SK-N-MC (cell line): Measurements from ENCODE around the gene DIP2C.

Source experiments
- DNase-seq: peaks from one replicate; pipeline ENCODE4 v3.0.0-alpha.2; 2011; ENCODE audit warnings: low read depth, low spot score
- H3K27ac ChIP-seq: fragments of 200-600 bp; sonication (generic); 2 replicates; pipeline ENCODE4 v1.5.1; 2016; ENCODE audit warnings: mixed run types
- H3K36me3 ChIP-seq: fragments of 200-600 bp; sonication (generic); 2 replicates; pipeline ENCODE4 v1.6.1; 2017; ENCODE audit warnings: antibody characterized with exemption, low read length, mixed read lengths; ENCODE audit not compliant: insufficient read depth
- H3K4me3 ChIP-seq: fragments of 200-600 bp; sonication (generic); 2 replicates; pipeline ENCODE4 v1.5.1; 2016
- H3K9ac ChIP-seq: fragments of 200-600 bp; sonication (generic); 2 replicates; pipeline ENCODE4 v1.8.0; 2017; ENCODE audit warnings: mixed run types, mixed read lengths; ENCODE audit not compliant: insufficient read length
- H3K9me3 ChIP-seq: fragments of 200-600 bp; sonication (generic); 2 replicates; pipeline ENCODE4 v1.6.1; 2017; ENCODE audit warnings: low read depth, mild to moderate bottlenecking, antibody characterized with exemption, low read length, moderate library complexity, mixed read lengths
- EZH2 ChIP-seq: fragments of 200-600 bp; sonication (generic); IDR thresholded peaks from one replicate; pipeline ENCODE4 v1.6.1; 2017; ENCODE audit warnings: antibody characterized with exemption
- FOXP2 ChIP-seq: optimal IDR thresholded peaks from 2 replicates; pipeline ENCODE3; 2011; ENCODE audit warnings: mild to moderate bottlenecking, moderate library complexity; ENCODE audit not compliant: insufficient read depth; ENCODE audit errors: extremely low read length, control extremely low read depth
- POLR2AphosphoS5 ChIP-seq: IDR thresholded peaks from 2 replicates; pipeline ENCODE4 v1.6.1; 2012; ENCODE audit warnings: mild to moderate bottlenecking, low read depth, low read length, borderline replicate concordance

The DIP2C gene

GRCh38 chr10:725302-725701 lies 35.8 kb upstream of the DIP2C start:
- H3K9ac ChIP-seq: no peak overlapping the region
- no peak overlapping the region for H3K27ac ChIP-seq
- no peaks in the 10 kb centered on the region for H3K36me3 ChIP-seq
- H3K9me3 ChIP-seq: no peaks in the 10 kb centered on the region
- TF ChIP-seq POLR2AphosphoS5 (no peak), EZH2 (no peak), FOXP2 (no peak)
- H3K4me3 ChIP-seq: no peak overlapping the region
- DNase-seq: no peak

- TF ChIP-seq EZH2 (no peak), FOXP2 (no peak), POLR2AphosphoS5 (no peak)
- H3K9me3 ChIP-seq: no peaks in the 10 kb centered on the region
- H3K36me3 ChIP-seq: no peaks in the 10 kb centered on the region
- no peak overlapping the region for H3K9ac ChIP-seq
- H3K27ac ChIP-seq: no peak overlapping the region
- H3K4me3 ChIP-seq: no peak overlapping the region
- DNase-seq: no peak
Measured at GRCh38 chr10:723973-724372, 34.5 kb upstream of the DIP2C start.

- H3K9ac ChIP-seq: no peak overlapping the region
- H3K9me3 ChIP-seq: no peaks in the 10 kb centered on the region
- TF ChIP-seq EZH2 (no peak), FOXP2 (no peak), POLR2AphosphoS5 (no peak)
- H3K27ac ChIP-seq: no peak overlapping the region
- H3K4me3 ChIP-seq: no peak overlapping the region
- no peaks in the 10 kb centered on the region for H3K36me3 ChIP-seq
- DNase-seq: no peak
Measured at GRCh38 chr10:722281-723060, 33.0 kb upstream of the DIP2C start.

- no peak for DNase-seq
- Histone ChIP-seq H3K36me3 (no peaks in the 10 kb centered on the region), H3K9me3 (no peaks in the 10 kb centered on the region), H3K27ac (no peak overlapping the region), H3K4me3 (no peak overlapping the region), H3K9ac (no peak overlapping the region)
- TF ChIP-seq FOXP2: no peak
- TF ChIP-seq POLR2AphosphoS5: no peak
- TF ChIP-seq EZH2: no peak
Measured at GRCh38 chr10:718143-718700, 28.8 kb upstream of the DIP2C start.

- no peak for TF ChIP-seq POLR2AphosphoS5
- TF ChIP-seq FOXP2: no peak
- no peak for TF ChIP-seq EZH2
- DNase-seq: no peak
- Histone ChIP-seq H3K4me3 (no peak overlapping the region), H3K9me3 (no peaks in the 10 kb centered on the region), H3K27ac (no peak overlapping the region), H3K36me3 (no peaks in the 10 kb centered on the region), H3K9ac (no peak overlapping the region)
Measured at GRCh38 chr10:717458-717857, 28.0 kb upstream of the DIP2C start.

GRCh38 chr10:716821-717220 lies 27.4 kb upstream of the DIP2C start:
- Histone ChIP-seq H3K9ac (no peak overlapping the region), H3K4me3 (no peak overlapping the region), H3K27ac (no peak overlapping the region), H3K9me3 (no peaks in the 10 kb centered on the region), H3K36me3 (no peaks in the 10 kb centered on the region)
- no peak for DNase-seq
- TF ChIP-seq POLR2AphosphoS5 (no peak), FOXP2 (no peak), EZH2 (no peak)

GRCh38 chr10:714214-714613 lies 24.7 kb upstream of the DIP2C start:
- no peak for DNase-seq
- Histone ChIP-seq H3K36me3 (no peaks in the 10 kb centered on the region), H3K9ac (no peak overlapping the region), H3K27ac (no peak overlapping the region), H3K4me3 (no peak overlapping the region), H3K9me3 (no peaks in the 10 kb centered on the region)
- TF ChIP-seq POLR2AphosphoS5 (no peak), FOXP2 (no peak), EZH2 (no peak)

GRCh38 chr10:712575-712974 lies 23.1 kb upstream of the DIP2C start:
- Histone ChIP-seq H3K36me3 (no peaks in the 10 kb centered on the region), H3K9ac (no peak overlapping the region), H3K9me3 (no peaks in the 10 kb centered on the region), H3K27ac (no peak overlapping the region), H3K4me3 (no peak overlapping the region)
- no peak for DNase-seq
- TF ChIP-seq FOXP2 (no peak), POLR2AphosphoS5 (no peak), EZH2 (no peak)

GRCh38 chr10:712089-712488 lies 22.6 kb upstream of the DIP2C start:
- H3K9ac ChIP-seq: no peak overlapping the region
- no peak for DNase-seq
- no peak overlapping the region for H3K27ac ChIP-seq
- no peak for TF ChIP-seq FOXP2
- no peak for TF ChIP-seq EZH2
- no peak for TF ChIP-seq POLR2AphosphoS5
- no peaks in the 10 kb centered on the region for H3K9me3 ChIP-seq
- no peaks in the 10 kb centered on the region for H3K36me3 ChIP-seq
- H3K4me3 ChIP-seq: no peak overlapping the region
